ENCODE data around the gene TMEM14C.

DNA sequence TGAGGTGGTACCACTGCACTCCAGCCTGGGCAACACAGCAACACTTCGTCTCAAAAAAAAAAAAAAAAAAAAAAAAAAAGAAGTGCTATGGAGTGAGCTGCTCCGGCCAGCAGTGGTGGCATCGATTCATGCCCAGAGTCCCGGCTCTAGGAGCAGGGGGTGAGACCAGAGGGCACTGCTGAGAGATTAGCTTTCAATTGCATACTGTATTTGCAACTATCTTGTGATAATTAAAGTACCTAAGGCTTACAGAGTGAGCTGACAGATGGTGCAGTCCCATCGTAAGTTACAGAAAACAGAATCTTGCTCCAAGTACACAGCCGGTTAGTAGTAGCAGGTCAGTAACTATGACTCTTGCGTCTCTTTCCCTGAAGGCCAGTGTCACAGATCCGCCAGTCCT lies 56.2 kb downstream of the TMEM14C start:
- TF ChIP-seq, protein P1, sequence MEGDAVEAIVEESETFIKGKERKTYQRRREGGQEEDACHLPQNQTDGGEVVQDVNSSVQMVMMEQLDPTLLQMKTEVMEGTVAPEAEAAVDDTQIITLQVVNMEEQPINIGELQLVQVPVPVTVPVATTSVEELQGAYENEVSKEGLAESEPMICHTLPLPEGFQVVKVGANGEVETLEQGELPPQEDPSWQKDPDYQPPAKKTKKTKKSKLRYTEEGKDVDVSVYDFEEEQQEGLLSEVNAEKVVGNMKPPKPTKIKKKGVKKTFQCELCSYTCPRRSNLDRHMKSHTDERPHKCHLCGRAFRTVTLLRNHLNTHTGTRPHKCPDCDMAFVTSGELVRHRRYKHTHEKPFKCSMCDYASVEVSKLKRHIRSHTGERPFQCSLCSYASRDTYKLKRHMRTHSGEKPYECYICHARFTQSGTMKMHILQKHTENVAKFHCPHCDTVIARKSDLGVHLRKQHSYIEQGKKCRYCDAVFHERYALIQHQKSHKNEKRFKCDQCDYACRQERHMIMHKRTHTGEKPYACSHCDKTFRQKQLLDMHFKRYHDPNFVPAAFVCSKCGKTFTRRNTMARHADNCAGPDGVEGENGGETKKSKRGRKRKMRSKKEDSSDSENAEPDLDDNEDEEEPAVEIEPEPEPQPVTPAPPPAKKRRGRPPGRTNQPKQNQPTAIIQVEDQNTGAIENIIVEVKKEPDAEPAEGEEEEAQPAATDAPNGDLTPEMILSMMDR (IDR thresholded peaks at IDR 0.05 in 8 of 11, conservative IDR thresholded peaks at IDR 0.05 in 3 of 11): no peak
- no peak for TF ChIP-seq POLR2AphosphoS5 (IDR thresholded peaks at IDR 0.05)

All from spleen (tissue), 7 donors.